Measurements from ENCODE around the gene LSM14A.
"Not testable (repeated sequence)": the region's sequence is repeated elsewhere in the genome, so short reads cannot be mapped to it uniquely, and the experiment has no call there.

- TF ChIP-seq MLLT1 (IDR thresholded peaks at IDR 0.05); FOSL1 (tag; conservative IDR thresholded peaks at IDR 0.05); ZNF79 (CRISPR knock-in tag; IDR thresholded peaks at IDR 0.05; ENCODE audit: low read depth); ZNF253 (CRISPR knock-in tag; conservative IDR thresholded peaks at IDR 0.05); CCNT2 (IDR thresholded peaks at IDR 0.05; ENCODE audit: borderline replicate concordance, extremely low read depth, insufficient read length, low read depth, low read length); ZNF57 (CRISPR knock-in tag; IDR thresholded peaks at IDR 0.05): not testable (repeated sequence)
Observed at GRCh38 chr19:34253681-34254045, 81.4 kb downstream of the LSM14A start.

Data from K562 (cell line).